Lower lobe of right lung (tissue), 2 donors: ENCODE measurements around the gene BAZ2B. TPM values are rescaled to one million over a fixed set of nuclear protein-coding genes. Genes with fewer than 3 reads are reported as not detected.

Experiments used
- ATAC-seq, 2 donors: fragments of 200-7000 bp; cut with Tn5 transposase; one replicate each; pipeline ENCODE4 v1.9.1; 2020 to 2022; ENCODE audit warnings: mild to moderate bottlenecking in 2 of 2, moderate library complexity in 2 of 2
- DNase-seq: peaks from one replicate; pipeline ENCODE4 v3.0.0-alpha.2; 2020
- H3K27ac ChIP-seq: fragments of 200-600 bp; one replicate; pipeline ENCODE4 v1.8.0; 2022
- H3K27me3 ChIP-seq: fragments of 200-600 bp; one replicate; pipeline ENCODE4 v1.8.0; 2022; ENCODE audit warnings: low read depth
- H3K36me3 ChIP-seq: fragments of 200-600 bp; one replicate; pipeline ENCODE4 v1.8.0; 2022; ENCODE audit warnings: mild to moderate bottlenecking
- H3K4me1 ChIP-seq: fragments of 200-600 bp; one replicate; pipeline ENCODE4 v1.8.0; 2022
- H3K4me3 ChIP-seq: fragments of 200-600 bp; one replicate; pipeline ENCODE4 v1.8.0; 2022; ENCODE audit warnings: mild to moderate bottlenecking
- H3K9me3 ChIP-seq: fragments of 200-600 bp; one replicate; pipeline ENCODE4 v1.8.0; 2022
- intact Hi-C: fragments of 100-400 bp; cut with DNase I; formaldehyde crosslinking; loops from one replicate; pipeline ENCODE4 v1.11.0; 2022
- total RNA-seq: library from RNA; stranded (reverse); fragmentation: NEBNext Ultra II Directional; extraction: Animal tissue kit (Norgen Biotek cat#: 25700); gene quantifications from one replicate; pipeline ENCODE4 v1.2.1, GENCODE V29; 2021
- TF ChIP-seq, protein P1 (sequence below): fragments of 200-600 bp; IDR thresholded peaks from one replicate; pipeline ENCODE4 v1.8.0; 2022; ENCODE audit warnings: antibody characterized with exemption, mild to moderate bottlenecking
- donor health status: DM: no; HTN: yes; CAD: no; lungs with severe emphysema.

BAZ2B gene
- total RNA-seq, 1 donor from 2014 or later, result 97.4 TPM

DNA sequence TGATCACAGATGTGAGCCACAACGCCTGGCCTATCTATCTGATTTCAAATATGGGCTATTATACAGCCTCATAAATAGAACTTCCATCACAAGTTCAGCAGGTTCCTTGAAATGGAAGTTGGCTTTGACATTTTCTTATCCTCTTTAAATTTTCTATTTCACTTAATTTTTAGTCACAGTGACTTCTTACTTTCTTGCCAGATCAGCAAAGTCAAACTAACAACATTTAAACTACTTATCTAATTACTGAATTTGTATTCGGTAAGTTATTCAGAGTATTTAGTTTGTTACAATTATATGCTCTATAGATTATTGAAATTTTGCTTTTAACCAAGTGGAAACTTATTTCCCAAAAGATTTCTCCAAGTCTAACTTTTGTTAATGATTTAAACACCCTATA, 108.2 kb downstream of the BAZ2B start:
- no peak for ATAC-seq
- intact Hi-C loops, result no loop called here
- TF ChIP-seq, protein P1, sequence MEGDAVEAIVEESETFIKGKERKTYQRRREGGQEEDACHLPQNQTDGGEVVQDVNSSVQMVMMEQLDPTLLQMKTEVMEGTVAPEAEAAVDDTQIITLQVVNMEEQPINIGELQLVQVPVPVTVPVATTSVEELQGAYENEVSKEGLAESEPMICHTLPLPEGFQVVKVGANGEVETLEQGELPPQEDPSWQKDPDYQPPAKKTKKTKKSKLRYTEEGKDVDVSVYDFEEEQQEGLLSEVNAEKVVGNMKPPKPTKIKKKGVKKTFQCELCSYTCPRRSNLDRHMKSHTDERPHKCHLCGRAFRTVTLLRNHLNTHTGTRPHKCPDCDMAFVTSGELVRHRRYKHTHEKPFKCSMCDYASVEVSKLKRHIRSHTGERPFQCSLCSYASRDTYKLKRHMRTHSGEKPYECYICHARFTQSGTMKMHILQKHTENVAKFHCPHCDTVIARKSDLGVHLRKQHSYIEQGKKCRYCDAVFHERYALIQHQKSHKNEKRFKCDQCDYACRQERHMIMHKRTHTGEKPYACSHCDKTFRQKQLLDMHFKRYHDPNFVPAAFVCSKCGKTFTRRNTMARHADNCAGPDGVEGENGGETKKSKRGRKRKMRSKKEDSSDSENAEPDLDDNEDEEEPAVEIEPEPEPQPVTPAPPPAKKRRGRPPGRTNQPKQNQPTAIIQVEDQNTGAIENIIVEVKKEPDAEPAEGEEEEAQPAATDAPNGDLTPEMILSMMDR, result no peak

DNA sequence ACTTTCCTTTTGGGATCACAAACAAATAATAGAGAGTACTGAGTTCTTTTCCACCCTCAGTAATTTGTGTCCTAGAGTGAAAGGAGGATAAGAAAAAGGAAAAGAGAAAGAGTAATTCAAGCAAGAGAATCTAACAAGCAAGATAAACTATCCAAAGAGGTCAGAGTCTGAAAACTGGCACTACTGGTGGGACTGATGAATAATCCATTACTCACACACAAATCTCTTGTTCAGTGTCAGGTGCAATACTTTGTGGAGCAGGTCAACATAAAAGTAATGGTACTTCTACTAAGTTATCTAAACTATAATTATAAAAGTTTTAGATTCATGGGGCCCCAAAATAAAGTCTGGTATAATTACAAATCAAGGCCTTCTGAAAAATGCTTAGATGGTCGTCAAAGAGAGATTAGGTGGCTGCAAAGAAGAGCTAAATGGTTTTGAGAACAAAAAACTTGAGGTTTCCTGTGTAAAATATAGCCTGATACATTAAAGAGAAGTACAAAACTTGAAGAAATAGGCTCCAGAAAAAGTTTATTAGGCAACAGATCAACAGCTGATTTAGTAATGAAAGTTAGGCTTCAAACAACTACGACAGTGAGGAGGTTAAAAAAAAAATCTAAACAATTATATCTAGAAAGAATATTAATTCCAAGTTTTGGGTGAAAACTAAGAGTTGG, 109.4 kb downstream of the BAZ2B start:
- Histone ChIP-seq H3K27me3 (no peaks in the 10 kb centered on the region), H3K4me1 (peaks cover 11% of the 10 kb centered on the region), H3K9me3 (no peaks in the 10 kb centered on the region), H3K36me3 (no peaks in the 10 kb centered on the region), H3K4me3 (no peak overlapping the region), H3K27ac (no peak overlapping the region)
- ATAC-seq (no peak), DNase-seq (no peak)
- intact Hi-C loops, result no loop called here
- TF ChIP-seq, protein P1, result no peak

More for the DNA sequence above, 108.2 kb downstream of the BAZ2B start:
- DNase-seq, result no peak
- no peak overlapping the region for H3K27ac ChIP-seq
- no peaks in the 10 kb centered on the region for H3K27me3 ChIP-seq
- H3K36me3 ChIP-seq, result no peaks in the 10 kb centered on the region
- peaks cover 11% of the 10 kb centered on the region for H3K4me1 ChIP-seq
- no peaks in the 10 kb centered on the region for H3K9me3 ChIP-seq
- H3K4me3 ChIP-seq, result no peak overlapping the region

DNA sequence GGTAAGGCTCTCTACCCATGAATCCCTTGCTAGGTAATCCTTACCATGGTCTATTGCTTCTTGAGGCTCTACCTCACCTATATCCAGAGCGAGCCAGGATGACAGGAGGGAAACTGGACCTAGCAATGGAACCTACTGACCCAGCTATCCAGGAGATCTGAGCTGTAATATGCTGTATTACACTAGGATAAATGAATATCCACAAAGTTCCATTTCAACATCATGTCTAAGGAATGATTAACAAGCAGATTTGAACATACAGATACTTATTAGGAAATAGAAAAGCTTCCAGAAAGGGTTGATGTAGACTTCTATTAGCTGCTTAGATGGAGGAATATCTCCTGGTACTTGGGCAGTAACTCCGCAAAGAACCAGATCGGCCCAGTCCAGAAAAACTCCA, 110.1 kb downstream of the BAZ2B start:
- Histone ChIP-seq H3K27me3 (no peaks in the 10 kb centered on the region), H3K4me1 (peaks cover 11% of the 10 kb centered on the region), H3K36me3 (no peaks in the 10 kb centered on the region), H3K9me3 (no peaks in the 10 kb centered on the region), H3K4me3 (no peak overlapping the region), H3K27ac (no peak overlapping the region)
- DNase-seq, result no peak
- intact Hi-C loops, result no loop called here
- TF ChIP-seq, protein P1, result no peak
- no peak for ATAC-seq

DNA sequence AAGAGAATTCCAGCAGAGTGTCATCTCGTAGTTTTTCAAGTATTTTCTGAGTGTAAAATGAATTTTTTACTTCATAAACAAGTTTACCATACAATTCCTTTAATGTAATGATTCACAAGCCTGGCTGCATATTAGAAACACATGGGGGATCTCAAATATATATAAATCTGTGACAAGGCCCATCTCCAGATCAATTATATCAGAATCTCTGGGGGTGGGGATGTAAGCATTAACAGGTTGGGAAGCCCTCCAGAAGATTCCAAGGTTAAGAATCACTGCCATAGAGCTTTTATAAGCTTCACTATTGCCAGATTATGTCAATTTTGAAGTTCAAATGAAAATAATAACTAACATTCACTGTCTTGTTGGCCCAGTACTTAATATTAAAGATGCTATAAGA, 111.2 kb downstream of the BAZ2B start:
- TF ChIP-seq, protein P1, result no peak
- Histone ChIP-seq H3K27ac (no peak overlapping the region), H3K27me3 (no peaks in the 10 kb centered on the region), H3K36me3 (no peaks in the 10 kb centered on the region), H3K9me3 (no peaks in the 10 kb centered on the region), H3K4me3 (no peak overlapping the region), H3K4me1 (peaks cover 10% of the 10 kb centered on the region)
- ATAC-seq, result no peak
- intact Hi-C loops, result no loop called here
- DNase-seq, result no peak

DNA sequence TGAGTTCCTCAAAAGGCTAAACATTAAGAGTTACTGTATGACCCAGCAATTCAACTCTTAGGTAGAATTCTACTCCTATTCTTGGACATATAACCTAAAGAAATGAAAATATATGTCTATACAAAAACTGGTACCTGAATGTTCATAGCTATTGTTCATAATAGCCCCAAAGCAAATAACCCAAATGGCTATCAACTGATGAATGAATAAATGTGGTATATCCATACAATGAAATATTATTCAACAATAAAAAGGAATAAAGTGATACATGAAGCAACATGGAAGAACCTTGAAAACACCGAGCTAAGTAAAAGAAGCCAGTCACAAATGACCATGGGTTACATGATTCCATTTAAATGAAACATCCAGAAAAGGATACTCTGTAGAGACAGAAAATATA, 114.6 kb downstream of the BAZ2B start:
- no peaks in the 10 kb centered on the region for H3K9me3 ChIP-seq
- ATAC-seq (no peak), DNase-seq (no peak)
- H3K36me3 ChIP-seq, result no peaks in the 10 kb centered on the region
- TF ChIP-seq, protein P1, result no peak
- H3K4me3 ChIP-seq, result no peak overlapping the region
- H3K27ac ChIP-seq, result no peak overlapping the region
- H3K4me1 ChIP-seq, result peaks cover 2% of the 10 kb centered on the region
- no peaks in the 10 kb centered on the region for H3K27me3 ChIP-seq
- intact Hi-C loops, result no loop called here
